Smooth muscle cell of the brain vasculature (primary cell): Measurements from ENCODE around the gene RAET1G.
A peak's percentile ranks its signal among the peaks of the same experiment; 100 is the strongest.
"Not testable (repeated sequence)": the region's sequence is repeated elsewhere in the genome, so short reads cannot be mapped to it uniquely, and the experiment has no call there.

ENCODE experiments used
- DNase-seq: peaks from one replicate; pipeline ENCODE4 v3.0.0-alpha.2; 2012; ENCODE audit warnings: low read depth, low spot score

Gene RAET1G, protein sequence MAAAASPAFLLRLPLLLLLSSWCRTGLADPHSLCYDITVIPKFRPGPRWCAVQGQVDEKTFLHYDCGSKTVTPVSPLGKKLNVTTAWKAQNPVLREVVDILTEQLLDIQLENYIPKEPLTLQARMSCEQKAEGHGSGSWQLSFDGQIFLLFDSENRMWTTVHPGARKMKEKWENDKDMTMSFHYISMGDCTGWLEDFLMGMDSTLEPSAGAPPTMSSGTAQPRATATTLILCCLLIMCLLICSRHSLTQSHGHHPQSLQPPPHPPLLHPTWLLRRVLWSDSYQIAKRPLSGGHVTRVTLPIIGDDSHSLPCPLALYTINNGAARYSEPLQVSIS

DNA sequence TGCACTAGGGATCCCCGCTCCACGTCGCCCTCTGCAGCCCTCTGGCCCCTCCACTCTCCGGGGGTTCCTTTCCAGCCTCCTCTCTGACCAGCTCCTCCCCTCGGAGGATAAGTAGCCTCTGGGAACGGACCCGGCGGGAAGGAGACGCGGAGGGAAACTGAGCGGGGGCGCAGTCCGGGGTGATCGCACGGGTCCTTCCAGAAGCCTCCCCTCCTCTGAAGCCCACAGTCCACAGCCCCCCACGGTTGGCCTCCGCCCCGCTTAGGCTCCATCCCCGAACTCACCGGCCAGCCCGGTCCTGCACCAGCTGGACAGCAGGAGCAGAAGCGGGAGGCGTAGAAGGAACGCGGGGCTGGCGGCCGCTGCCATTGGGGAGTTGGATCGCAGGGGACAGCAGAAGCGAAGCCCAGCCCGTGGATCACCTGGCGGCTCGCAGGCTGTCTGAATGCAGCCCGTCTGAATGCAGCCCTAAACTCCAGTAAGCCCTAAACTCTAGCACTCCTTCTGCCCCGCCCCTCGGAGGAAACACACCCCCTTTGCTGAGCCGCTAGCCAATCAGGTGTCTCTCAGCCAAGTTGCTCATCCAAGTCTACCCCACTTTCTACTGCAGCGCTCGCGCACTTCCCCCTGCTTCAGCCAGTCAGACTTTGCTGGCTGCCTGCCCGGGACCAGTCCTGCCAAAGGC, at the start of gene RAET1G:
RAET1G (minus strand) TSS at position 480 of the 685 bp plus-strand sequence; CDS start at position 369, 111 bp downstream.
- DNase-seq: peak; percentile 73

DNA sequence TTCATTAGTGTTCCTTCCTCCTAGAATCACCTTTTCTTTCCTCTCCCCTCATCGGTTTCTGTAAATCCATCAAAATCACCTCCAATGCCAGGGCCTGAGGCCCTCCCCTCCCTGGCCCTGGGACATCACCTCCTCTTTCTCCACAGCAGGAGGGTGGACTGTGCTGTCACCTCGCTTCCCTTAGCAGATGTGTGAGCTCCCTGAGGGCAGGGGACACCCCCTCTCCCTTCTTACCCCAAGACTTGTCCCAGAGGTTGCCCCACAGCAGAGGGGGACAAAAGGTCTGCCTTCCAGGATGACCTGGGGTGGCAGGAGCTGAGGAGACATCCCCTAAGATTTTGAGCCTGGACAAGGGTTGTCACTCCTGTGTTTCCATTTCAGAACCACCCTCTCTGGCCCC, 46.7 kb upstream of the RAET1G start:
- DNase-seq: no peak

DNA sequence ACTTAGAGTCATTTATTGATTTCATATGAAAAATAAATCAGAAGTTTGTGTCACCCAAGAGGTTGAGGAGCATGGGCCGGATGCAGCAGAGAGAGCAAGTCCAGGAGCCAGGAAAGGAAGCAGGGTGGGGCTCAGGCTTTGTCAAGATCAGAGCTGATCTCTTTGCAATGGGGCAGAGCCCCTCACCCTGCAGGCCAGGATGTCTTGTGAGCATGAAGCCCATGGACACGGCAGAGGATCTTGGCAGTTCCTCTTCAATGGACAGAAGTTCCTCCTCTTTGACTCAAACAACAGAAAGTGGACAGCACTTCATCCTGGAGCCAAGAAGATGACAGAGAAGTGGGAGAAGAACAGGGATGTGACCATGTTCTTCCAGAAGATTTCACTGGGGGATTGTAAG, 46.0 kb upstream of the RAET1G start:
- DNase-seq: not testable (repeated sequence)

DNA sequence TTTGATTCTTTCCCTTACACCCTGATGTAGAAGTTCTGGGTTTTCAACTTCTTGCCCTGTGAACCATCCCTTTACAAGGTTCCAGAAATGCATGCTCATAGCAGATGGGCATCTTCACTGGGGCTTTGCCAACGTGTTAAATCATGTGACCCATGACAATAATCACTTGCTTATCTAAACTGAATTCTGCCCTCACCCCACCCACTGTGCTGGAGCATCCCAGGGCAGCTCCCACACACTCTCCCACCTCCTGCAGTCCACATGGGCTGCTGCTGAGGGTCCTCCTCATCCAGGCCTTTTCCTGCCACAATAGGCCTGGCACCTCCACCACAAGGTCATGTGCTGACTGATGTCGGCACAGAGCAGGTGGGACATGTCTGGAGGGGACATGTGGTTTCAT, 45.1 kb upstream of the RAET1G start:
- not testable (repeated sequence) for DNase-seq

DNA sequence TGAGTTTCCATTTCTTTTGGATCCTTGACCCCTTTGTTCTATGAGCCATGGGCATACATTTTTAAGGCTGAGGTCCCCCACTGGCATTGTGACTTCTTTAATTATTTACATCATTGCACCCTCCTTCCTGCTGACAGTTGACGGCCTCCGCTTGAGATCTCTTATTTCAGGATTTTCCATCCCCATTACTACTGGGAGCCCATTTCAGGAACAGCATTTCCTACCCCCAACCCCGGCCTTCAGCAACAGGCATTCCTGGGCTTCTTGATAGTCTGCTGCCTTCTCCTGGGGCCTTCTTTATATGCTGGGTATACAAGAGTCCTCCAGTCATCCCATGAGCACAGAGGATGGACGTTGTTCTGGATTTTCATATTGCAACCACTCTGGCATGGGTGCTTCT, 44.7 kb upstream of the RAET1G start:
- no peak for DNase-seq

DNA sequence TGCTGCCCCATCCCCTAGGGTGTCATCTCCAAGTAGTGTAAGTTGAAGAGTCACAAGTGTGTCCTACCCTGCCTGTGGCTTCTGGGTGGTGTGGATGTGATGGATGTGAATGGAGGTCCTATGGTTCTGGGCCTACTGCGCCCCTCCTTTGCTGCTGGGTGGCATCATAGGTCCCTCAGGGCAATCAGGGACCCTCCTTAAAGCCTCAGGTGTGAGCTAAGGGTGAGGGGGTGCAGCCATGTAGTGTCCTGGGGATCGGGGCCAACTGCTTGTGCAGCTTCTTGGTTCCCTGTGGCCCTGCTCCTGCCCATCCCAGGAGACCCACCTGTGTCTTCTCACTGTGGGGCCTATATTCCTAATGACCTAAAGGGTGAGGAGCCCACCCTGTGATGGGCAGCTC, 43.4 kb upstream of the RAET1G start:
- DNase-seq: not testable (repeated sequence)

DNA sequence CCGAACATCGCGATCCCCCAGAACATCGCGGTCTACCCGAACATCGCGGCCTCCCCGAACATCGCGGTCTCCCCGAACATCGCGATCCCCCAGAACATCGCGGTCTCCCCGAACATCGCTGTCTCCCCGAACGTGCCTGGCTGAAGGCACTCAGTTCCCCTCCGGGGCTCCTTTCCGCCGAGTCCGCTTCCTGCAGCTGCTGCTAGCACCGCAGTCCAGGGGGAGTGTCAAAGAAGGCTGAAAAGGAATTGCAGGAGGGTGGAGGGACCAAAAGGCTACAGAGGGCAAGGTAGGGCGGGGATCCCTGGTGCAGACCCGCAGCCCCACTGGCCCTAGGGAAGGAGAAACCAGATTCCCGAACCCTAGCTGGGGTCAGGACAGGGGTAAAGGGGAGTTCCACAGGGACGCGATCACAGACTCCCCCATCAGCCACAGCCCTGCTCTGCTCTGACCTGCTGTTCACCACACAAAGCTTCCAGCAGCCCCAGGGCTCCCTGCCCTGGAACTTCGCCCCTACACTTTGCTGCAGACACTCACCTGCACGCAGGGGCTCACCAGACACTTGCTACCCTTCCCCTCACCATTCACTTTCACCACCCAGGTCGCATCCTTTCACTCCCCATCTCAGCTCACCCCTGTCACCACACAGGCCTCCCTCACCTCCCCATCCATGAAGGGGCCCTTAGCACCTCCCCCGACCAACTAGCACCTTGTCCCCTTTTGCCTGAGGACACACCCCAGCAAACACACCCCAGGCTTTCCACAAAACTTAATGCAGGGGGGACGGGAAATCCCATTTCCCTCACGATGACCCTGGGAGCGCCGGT, 42.5 kb upstream of the RAET1G start:
- no peak for DNase-seq

DNA sequence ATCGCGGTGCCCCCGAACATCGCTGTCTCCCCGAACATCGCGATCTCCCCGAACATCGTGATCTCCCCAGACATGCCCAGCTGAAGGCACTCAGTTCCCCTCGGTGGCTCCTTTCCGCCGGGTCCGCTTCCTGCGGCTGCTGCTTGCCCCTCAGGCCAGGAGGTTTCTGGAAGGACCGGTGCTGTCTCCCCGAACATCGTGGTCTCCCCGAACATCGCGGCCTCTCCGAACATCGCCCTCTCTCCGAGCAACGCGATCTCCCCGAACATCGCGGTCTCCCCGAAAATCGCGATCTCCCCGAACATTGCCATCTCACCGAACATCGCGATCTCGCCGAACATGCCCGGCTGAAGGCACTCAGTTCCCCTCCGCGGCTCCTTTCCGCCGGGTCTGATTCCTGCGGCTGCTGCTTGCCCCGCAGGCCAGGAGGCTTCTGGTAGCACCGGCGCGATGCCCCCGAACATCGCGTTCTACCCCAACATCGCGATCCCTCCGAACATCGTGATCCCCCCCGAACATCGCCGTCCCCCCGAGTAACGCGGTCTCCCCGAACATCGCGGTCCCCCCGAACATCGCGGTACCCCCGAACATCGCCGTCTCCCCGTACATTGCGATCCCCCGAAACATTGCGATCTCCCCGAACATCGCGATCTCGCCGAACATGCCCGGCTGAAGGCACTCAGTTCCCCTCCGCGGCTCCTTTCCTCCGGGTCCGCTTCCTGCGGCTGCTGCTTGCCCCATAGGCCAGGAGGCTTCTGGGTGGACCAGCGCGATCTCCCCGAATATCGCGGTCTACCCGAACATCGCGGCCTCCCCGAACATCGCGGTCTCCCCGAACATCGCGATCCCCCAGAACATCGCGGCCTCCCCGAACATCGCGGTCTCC, 41.6 kb upstream of the RAET1G start:
- DNase-seq: no peak

DNA sequence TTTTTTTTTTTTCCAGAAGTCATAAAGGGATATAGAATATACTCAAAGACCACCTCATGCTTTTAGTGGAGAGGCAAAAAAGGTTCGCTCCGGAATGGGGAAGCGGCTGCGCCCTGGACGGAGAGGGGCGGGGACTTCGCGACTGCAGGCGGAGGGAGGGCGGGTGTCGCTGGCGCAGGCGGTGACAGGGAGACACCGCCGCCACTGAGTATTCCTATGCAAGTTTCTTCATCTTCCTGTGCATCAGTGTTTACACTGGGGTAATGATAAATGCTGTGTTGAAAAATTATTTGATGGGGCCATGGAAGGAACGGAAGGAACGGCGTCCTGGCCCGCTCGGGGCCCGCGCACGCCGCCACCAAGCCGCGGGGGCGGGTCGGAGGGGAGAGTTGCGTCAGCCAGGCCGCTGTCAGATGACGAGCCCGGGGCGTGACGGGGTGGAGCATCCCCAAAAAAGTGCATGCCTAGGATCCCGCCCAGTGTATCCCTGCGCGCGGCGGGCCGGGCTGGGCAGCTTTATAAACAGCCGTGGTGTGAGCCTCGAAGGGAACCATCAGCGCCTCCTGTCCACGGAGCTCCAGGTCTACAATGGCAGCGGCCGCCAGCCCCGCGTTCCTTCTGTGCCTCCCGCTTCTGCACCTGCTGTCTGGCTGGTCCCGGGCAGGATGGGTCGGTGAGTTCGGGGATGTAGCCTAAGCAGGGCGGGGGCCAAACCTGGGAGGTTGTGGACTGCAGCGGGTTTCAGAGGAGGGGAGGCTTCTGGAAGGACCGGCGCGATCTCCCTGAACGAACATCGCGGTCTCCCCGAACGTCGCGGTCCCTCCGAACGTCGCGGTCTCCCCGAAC, 40.8 kb upstream of the RAET1G start, which contains the start of gene ULBP1:
ULBP1 (plus strand) TSS at position 482 of the 846 bp plus-strand sequence; CDS start at position 589, 107 bp downstream.
- peak; percentile 23 for DNase-seq

DNA sequence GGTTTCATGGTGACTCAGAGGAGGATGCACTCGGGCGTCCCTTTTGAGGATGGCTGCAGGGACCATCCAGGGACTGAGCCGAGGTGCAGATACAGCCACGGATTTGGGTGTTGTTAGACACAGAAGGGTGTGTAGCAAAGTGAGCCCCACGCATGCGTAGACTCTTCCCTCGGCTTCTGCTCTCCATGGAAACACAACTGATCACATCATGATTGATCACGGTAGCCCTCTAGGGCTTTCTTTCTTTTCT, 40.2 kb upstream of the RAET1G start:
- no peak for DNase-seq

DNA sequence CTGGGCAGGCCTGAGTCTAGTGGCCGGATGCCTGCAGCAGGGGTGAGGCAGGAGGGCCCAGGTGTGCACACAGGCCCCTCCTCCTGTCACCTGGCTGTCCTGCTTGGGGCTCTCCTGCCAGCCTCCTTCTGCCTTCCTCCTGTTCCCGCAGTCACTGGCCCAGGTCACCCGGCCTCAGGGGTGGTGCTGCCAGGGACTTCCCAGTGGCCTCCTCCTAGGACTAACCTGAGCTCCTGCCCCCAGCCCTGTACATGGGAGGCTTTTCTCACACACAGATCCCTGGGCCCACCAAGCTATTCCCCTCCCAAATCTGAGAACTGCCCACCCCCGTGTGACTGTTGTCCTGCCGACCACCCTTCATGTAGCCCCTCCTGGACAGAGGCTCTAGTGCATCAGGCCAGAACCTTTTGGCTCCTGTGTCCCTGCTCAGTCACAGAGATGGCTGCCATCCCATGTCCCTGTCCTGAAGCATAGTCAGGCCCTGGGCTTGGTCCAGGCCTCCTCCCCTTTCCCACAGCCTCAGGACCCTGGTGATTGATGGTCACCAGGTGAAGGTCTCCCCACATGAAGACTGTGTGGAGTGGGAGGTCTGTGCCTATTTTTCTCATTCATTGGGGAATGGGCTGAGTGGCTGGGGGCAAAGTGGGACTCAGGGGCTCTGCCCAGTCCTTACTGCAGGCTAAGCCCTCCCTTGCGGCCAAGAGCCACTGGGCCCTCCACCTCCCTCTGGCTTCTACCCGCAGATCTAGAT, 39.7 kb upstream of the RAET1G start:
- no peak for DNase-seq

DNA sequence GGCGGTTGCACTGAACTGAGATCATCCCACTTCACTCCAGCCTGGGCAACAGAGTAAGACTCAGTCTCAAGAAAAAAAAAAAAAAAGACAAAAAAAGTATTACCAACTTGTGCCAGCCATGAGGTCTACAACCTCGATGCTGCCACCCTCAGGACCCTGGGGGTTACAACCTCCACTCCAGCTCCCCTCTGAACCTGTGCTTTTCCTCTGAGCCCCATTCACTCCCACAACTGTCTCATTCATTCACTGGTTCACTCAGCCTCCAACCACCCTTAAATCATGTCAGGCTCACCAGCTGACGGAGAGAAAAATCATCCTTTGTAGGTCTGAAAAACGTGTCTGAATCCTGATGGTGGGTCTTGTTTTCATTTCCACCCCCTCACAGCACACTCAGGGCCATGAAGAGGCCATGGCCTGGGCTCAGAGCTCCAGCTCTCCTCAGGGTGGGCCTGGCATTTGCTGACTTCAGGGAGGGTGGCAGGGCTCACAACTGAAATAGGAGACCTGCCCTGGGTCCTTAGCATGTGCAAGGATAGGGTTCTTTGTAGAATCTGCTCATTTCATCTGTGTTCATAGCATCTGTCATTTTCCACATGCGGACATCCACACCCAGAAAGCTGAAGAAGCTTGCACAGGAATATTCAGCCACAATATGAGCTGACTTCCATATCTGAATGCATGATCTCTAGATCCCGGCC, 39.0 kb upstream of the RAET1G start:
- no peak for DNase-seq

DNA sequence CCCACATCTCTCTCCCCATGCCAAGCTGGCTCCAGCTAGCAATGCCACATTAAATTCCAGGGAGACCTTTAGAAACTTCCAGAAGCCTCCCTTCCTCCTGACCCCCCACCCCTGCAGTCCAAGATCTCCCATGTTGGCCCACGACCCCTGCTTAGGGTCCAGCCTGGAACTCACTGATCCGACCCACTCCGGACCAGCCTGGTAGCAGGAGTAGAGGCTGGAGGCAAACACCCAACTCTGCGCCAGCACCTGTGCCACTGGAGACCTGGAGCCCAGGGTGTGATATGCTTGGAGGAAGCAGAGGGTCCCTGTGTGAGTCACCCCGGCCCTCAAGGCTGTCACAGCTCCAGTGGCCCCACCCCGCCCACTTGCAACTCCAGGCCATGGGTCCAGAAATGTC, 37.6 kb upstream of the RAET1G start:
- DNase-seq: no peak

DNA sequence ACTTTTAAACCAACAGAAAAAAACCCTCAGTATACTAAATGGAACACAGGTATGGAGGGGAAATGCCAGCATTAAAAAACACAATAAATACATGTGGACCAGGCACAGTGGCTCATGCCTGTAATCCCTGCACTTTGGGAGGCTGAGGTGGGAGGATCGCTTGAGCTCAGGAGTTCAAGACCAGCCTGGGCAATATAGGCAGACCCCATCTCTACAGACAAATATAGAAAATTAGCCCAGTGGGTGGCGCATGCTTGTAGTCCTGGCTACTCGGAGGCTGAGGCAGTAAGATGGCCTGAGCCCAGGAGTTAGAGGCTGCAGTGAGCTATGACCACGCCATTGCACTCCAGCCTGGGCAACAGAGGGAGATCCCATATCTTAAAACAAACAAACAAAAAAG, 36.9 kb upstream of the RAET1G start:
- not testable (repeated sequence) for DNase-seq

DNA sequence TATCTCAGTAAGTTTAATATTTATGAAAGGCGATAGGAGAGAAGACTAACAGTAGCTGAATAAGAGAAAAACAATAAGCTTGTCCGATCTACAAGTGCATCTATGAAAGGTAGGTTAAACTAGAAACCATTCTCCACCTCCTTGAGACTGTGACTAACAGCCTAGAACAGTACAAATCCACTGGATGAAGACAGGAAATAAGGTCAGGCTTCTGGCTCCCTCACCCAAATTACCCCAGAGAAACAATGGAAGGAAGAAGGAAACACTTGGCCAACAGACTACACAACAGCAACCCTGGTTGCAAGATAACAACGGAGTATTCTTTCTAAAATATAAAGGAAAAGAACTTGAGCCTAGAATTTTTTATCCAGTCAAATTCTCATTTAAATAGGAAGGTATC, 35.2 kb upstream of the RAET1G start:
- DNase-seq: not testable (repeated sequence)

DNA sequence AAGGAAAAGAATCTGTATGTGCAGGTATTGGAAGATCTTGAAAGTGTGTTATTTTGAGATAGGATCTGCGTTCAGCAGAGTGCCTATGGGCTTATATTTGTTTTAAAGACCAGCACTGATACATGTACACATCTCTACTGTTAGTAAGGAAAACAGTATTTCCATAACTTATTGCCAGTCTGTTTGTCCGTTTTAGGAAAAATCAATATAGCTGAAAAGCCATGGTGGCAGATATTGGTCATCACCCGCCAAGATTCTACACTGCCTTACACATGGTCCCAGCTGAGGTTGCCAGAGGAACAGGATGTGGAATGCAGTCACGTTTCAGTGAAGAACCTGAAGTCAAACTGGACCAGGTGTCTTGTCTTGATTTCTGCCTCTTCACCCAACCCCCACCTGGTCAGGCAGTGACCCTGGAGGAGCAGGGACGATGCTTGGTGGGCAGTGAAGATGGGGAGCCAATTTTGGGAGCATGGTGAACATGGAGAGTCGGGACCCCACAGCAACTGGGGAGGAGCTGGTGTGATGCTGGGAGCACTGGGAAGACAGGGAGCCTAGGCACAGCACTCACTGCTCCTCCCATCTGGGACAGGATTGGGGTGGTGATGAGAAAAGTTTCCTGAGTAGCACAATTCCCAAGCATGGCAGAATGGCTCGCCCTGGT, 32.9 kb upstream of the RAET1G start:
- not testable (repeated sequence) for DNase-seq

DNA sequence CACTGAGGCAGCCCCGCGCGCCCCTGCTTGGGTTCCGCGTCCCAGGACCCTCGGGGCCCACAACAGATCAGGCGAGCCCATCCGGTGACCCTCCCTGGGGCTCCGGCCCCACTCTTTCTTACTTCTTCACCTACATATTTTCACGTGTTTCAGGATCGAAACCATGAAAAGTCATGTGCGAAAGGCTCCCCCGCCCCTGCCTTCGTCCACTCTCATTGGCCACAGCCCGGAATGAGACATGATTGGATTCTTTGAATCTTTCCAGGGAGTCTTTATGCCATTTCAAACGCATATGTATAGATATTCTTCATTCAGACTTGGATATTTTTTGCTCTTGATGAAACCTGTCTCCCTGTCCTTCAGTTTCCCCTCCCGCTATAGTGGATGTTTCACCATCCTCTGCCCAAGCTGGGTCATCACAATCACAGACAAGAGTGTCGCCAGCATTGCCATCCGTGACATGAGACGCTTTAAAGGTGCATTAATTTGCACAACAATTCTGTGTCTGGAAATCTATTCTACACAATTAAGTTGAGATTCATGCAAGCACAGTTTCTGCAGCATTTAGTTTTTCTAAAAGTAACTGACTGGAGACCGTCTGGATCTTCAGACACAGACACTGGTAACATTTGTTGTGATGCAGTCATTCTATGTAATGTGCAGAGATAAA, 32.2 kb upstream of the RAET1G start:
- not testable (repeated sequence) for DNase-seq
